ENCODE data around the gene ZFYVE21.
"Not testable (repeated sequence)": the region's sequence is repeated elsewhere in the genome, so short reads cannot be mapped to it uniquely, and the experiment has no call there.

ZFYVE21 gene

DNA sequence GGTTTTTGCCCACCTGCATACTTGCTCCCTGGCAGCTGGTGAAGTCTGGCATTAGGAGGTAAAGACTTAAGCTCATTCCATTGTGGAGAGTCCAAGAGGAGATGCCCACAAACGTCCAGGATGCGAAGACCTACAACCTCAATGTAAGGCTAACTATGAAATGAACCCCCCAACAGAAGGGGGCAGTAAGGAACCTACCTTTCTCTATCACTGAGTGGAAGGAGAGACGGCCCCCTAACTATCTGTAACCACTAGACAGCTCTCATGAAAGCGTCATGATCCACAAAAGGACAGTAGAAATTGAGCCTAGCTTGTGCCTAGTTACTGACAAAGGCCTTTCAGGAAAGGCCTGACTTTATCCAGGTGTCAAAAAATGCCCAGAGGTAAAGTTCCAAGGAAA, 55.3 kb downstream of the ZFYVE21 start:
- no peak for FAIRE-seq

DNA sequence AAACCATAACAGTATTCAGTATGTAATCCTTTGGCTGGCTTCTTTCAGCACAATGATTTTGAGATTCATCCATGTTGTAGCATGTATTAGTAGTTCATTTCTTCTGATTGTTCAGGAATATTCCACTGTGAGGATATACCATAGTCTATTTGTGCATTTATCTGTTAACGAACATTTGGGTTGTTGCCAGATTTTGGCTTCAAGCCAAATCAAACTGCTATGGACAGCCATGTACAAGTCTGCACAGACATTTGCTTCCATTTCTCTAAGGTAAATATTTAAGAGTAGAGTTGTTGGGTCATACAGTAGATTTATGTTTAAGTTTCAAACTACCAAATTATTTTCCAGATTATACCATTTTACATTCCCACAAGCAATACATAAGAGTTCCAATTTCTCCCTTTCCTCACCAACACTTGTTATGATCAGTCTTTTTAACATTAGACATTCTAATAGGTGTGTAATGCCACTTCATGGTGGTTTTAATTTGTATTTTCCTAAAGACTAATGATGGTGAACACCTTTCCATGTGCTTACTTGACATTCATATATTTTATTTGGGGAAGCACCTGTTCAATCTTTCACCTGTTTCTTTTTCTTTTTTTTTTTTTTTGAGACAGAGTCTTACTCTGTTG, 56.6 kb downstream of the ZFYVE21 start:
- FAIRE-seq: no peak

DNA sequence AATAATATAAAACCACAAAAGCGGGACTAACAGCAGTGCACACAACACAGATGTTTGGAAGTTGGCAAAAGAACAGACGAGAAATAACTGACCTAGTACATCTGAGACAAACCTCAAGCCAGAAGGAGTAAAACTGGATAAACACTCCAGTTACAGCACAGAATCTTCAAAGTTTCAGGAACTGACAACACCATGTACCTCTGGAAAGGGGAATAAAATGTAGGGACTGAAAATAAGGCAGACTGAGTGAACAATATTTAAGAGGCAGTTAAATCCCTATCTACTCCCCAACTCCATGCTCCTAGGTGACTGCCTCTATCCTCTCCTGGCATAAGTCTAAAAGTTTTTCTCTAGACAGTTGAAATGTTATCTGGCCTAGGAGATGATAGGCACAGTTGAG, 57.9 kb downstream of the ZFYVE21 start:
- FAIRE-seq: no peak

DNA sequence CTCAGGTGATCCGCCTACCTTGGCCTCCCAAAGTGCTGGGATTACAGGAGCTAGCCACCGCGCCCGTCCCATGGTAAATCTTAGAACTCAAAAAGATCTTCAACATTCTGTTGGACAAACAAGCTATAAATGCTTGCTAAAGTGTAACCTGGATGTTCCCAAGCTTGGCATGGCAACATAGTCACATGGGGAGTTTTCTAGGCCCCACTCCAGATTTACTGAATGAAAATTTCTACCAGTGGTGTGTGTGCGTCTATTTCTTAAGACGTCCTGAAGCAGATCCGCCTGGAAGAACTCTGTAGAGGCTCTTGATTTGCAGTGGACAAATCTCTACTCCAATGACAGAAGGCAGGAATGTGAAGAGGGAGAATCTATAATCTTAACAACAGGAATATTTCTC, 59.9 kb downstream of the ZFYVE21 start:
- no peak for FAIRE-seq

DNA sequence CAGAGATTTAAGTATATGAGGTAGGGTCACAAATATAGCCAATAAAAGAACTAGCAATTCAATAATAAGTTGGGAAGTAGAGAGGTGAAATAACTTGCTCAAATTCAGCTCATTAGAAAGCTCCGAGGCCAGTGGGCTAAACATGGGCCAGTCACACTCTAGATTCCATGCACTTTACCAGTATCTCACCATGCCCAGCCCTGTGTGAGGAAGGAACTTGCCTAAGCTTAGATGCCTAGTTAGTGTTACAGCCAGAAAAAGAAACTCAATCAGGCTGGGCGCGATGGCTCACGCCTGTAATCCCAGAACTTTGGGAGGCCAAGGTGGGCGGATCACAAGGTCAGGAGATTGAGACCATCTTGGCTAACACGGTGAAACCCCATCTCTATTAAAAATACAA, 60.7 kb downstream of the ZFYVE21 start:
- not testable (repeated sequence) for FAIRE-seq

DNA sequence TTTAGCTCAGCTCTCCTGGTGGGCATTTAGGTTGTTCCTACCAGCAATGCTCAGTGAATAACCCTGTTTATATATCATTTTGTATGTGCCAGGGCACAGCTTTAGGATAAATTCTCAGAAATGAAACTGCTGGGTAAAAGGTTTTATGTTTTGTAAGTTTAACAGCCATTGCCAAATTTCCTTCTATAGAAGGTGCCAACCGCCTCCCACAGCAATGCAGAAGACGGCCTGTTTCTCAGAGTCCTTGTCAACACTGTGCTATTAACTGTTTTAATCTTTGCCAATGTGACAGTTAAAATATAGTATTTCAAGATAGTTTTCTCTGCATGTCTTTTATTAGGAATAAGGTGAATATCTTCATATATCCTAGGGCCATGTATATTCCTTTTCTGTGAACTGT, 66.8 kb downstream of the ZFYVE21 start:
- FAIRE-seq: no peak

Measured in TTC549 (cell line).